NOMO-1 (cell line): Measurements from ENCODE around the gene PLEKHF1.

ENCODE experiments used
- DNase-seq, 2 experiments: peaks; one replicate each; lab custom pipeline; 2025; ENCODE audit not compliant: unreplicated experiment in 2 of 2; lab: John Stamatoyannopoulos, UW

PLEKHF1 gene

DNA sequence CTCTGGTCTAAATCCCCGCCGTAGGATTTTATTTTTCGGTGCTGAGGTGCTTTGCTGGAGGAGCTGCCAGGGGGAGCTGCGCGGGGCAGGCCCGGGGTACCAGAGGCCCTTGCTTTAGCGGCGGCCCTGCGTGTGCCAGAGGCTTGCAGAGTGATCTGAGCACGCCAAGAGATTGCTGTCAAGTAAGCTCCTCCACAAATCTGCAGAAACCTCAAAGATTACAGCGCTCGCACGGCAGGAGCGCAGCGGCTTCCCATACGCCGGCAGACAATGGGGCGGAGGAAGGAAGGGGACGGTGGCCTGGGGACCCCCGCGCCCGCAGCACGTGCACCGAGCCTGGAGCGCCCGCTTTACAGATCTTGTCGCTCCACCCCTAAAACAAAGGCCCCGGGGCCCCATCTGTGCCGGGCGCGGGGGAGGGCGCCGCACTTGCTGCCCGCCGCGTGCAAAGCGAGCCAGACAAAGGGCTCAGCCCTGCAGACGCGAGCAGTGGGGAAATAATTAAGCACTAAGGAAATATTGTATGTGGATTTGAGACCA, 58.9 kb downstream of the PLEKHF1 start:
- peak; percentile 3 to 23 for DNase-seq

DNA sequence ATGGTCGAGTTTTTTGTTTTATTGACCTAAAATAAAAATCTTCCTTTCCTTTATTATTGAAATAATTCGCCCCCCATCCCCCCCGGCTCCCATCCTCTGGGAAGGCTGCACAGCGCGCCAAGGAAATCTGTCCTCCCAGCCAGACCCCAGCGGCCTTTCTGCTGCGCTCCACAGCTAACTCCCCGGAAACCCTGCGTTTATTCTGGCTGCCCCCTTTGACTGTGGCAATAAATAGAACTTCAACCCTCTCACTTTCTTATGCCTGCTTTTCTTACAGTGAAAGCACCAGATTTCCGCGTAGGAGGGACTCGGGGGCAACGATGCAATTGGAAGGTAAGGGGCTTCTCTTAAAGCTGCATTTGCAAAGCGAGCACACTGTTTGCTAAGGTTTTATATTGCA, 59.5 kb downstream of the PLEKHF1 start:
- no peak for DNase-seq
